Activated CD8-positive, alpha-beta memory T cell treated with anti-CD3 and anti-CD28 coated beads for 36 hours (primary cell): Measurements from ENCODE around the gene MCAT. TPM values are rescaled to one million over a fixed set of nuclear protein-coding genes. Genes with fewer than 3 reads are reported as not detected.
"Not testable (repeated sequence)": the region's sequence is repeated elsewhere in the genome, so short reads cannot be mapped to it uniquely, and the experiment has no call there.

ENCODE experiments used
- CTCF ChIA-PET: fragments of 350-600 bp; sonication (Branson Sonifier 250); formaldehyde crosslinking; loops from one replicate; lab custom pipeline; 2021; ENCODE audit warnings: antibody characterized with exemption; lab: Charles Lee
- POLR2A ChIA-PET: fragments of 350-600 bp; sonication (Branson Sonifier 250); formaldehyde crosslinking; loops from one replicate; lab custom pipeline; 2021; ENCODE audit warnings: antibody characterized with exemption; lab: Charles Lee
- total RNA-seq, 2 experiments: library from RNA; stranded (reverse); gene quantifications; one replicate each; pipeline ENCODE4 v1.2.3, GENCODE V29; 2021

The MCAT gene
- total RNA-seq, 2 experiments from 2014 or later = 27.6 to 31.0 TPM

DNA sequence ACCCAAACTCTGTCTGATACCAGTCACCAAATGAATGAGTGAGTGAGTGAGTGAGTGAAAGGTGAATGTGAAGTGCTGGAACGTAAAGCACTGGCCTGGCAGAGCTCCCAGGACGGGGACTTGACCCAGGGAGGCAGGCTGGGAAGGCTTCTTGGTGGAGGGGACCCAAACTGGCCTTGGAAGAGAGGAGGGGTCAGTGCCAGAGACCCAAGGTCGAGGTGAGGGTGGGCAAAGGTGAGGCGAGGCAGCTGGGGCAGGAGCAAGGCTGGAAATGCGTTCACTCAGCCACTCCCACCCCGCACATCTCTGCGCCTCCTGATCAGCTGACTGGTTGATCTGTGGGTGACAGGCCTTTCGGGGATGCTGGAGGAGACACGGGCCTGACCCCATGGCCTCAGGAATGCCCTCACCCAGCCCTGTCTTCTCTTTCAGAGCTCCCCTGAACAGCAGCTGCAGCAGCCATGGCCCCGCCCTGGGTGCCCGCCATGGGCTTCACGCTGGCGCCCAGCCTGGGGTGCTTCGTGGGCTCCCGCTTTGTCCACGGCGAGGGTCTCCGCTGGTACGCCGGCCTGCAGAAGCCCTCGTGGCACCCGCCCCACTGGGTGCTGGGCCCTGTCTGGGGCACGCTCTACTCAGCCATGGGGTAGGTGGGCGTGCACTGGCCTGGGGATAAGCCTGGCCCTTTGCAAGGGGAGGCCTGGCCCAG, 15.7 kb upstream of the MCAT start:
- POLR2A ChIA-PET = no interaction called here
- CTCF ChIA-PET = no interaction called here

DNA sequence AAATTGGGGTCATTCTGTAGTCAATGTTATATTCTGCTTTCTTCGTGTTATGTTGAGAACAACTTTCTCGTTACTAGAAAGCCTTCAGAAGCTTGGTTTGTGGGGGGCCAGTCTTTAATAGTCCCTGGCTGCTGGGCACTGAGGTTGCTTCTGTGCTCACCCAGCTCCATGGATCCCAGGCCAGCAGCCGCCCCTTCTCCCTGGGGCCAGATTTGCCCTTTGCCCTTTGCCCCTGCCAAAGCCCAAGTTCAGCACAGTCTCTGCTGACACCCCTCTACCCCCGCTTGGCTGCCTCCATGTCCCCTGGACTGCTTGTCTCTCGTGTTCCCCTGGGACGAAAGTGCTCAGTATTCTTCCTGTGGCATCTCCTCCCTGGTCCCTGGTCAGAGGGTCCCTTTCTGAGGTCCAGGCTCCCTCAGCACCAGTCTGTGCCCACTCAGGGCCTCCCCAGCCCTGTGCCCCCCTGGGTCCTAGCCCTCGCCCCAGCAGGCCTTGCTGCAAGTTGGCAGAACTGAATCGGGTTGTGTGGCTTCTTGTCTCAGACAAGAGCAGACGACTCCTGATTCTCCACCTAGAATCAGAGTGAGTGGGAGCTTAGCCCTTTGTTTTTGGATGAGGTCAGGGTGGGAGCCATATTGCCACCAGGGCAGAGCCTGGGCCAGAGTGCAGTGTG, 14.8 kb upstream of the MCAT start:
- POLR2A ChIA-PET = no interaction called here

DNA sequence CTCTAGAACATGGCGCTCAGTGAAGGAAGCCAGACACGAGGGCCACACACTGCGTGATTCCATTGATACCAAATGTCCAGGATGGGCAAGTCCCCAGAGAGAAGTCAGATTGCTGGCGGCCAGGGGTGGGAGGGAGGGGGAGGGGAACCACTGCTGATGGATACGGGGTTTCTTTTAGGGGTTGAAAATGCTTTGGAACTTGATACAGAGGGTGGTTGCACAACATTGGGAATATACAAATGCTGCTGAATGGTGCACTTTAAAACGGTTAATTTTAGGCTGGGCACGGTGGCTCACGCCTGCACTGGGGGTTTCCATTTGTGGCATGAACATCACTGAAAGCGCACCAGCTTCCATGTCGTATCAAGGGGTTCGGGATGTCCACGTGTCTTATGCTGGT, 13.2 kb upstream of the MCAT start:
- ChIA-PET CTCF (no interaction called here), POLR2A (no interaction called here)

More for the DNA sequence above, 14.8 kb upstream of the MCAT start:
- CTCF ChIA-PET = no interaction called here

DNA sequence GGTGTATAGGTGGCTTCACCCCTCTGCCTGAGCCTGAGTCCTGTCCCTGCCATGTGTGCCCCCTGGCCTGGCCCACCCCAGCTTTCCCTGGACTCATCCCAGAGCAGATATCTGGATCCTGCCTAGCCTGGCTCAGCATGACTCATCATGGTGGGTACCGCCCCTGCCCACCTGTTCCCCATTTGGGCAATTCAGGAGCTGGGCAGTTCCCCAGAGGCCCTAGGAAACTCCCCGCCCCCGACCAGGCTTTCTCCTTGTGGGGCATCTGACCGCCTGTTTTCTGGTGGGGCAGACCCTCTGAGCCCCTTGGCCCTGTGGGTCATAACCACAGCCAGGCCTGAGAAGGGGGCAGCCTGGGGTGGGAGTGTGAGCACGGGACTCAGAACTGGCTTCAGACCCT, 12.6 kb upstream of the MCAT start:
- ChIA-PET POLR2A (no interaction called here), CTCF (no interaction called here)

DNA sequence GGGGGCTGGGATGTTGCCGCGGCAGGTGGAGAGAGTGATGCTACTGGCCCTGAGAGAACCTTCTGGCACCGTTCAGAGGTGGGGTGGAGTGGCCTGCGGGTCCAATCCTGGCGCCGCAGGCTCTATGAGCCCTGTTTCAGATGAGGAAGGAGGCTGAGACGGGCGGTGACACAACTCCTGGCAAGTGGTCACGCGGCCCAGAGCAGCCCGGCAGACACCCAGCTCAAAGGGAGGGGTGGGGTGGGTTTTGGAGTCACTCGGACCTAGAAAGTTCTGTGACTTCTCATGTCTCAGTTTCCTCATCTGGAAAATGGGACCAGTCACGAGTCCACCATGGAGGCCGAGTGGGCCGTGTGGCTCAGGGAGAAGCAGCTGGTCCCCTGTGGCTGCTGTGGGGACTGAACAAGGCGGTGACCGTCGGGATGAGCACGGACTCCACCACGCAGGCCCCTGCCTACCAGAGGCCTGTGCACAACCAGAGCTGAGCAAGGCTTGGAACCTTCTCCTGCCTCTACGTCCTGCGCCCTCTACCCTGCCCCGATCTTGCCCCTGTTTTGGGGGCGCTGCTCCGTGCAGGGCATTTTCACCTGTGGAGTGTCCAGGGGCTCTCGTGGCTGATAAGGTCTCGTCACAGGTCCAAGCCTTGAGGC, 11.8 kb upstream of the MCAT start:
- ChIA-PET CTCF (interaction anchor here (0.5 kb wide), 1 partner anchor 345 kb away, joined by 3 read pairs; no protein-coding TSS in a partner anchor), POLR2A (no interaction called here)

DNA sequence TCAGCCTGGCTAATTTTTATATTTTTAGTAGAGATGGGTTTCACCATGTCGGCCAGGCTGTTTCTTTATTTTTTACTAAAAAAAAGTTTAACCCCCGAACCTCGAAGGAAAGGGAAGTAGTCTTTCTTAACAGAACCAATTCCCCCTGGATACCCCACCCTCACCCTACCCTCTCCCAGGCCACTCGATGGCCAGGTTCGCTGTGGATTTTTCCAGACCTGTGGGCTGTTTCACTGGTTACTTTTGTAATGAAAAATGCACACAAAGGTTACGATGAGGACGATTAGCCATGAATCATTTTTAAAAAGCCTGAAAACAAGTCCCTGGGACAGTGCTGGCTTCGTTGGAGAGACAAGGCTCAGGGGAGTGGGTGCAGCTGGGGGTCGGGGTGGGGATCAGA, 10.7 kb upstream of the MCAT start:
- ChIA-PET POLR2A (interaction anchor here (0.6 kb wide), 1 partner anchor 1551 kb away, joined by 3 read pairs; no protein-coding TSS in a partner anchor), CTCF (no interaction called here)

DNA sequence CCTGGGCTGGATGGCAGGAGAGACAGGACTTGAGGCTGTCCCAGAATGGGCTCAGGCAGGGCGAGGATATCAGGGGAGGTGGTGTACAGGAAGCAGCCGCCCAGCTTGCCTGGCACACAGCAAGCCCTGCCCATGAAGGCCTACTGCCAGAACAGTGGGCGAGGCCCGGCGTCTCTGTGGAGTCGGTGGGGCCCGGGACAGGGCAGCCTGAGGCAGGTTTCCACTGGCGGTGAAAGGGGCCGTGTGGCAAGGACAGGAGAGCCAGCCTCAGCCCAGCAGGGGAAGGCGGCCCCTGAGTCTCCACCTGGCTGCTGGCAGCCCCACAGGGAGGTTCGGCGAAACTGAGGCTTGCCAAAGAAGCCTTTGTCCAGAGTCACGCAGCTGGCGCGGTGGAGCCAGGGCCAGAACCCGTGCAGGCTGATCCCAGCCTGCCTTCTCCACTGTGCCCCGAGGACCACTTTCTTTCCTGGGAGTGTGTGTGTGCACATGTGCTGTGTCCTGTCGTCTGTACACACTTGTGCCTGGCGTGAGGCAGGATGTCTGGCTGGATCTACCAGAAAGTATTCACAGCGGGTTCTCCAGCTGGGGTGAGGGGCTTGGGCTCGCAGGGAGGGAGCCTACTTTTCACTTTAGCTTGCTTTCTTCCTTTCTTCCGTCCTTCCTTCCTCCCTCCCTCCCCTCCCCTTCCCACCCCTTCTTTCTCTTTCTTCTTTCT, 9.3 kb upstream of the MCAT start:
- ChIA-PET POLR2A (interaction anchor here (0.6 kb wide), 1 partner anchor 13 kb away, joined by 11 read pairs; no protein-coding TSS in a partner anchor), CTCF (interaction anchor here (0.6 to 1.3 kb wide), 2 partner anchors 24 to 45 kb away, joined by 3 to 5 read pairs; no protein-coding TSS in a partner anchor)

DNA sequence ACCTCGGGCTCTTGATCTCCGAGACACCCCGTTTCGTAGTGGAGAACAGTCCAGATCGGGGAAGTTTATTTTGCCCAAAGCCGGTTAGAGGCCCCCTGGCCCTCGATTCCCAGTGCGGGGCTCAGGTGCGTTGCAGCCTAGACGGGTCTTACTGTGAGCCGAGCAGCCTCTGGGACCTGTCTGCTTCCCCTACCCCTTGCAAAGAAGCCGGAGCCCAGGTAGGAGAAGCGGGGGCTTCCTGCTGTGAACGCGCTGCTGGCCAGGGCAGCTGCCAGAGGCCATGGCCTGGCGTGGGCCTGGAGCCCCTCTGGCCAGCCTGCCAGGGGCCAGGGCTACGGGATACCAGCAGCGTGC, 8.8 kb upstream of the MCAT start:
- ChIA-PET CTCF (interaction anchor here (0.6 to 1.3 kb wide), 2 partner anchors 24 to 44 kb away, joined by 3 to 5 read pairs; no protein-coding TSS in a partner anchor), POLR2A (interaction anchor here (0.6 kb wide), 1 partner anchor 13 kb away, joined by 11 read pairs; no protein-coding TSS in a partner anchor)

DNA sequence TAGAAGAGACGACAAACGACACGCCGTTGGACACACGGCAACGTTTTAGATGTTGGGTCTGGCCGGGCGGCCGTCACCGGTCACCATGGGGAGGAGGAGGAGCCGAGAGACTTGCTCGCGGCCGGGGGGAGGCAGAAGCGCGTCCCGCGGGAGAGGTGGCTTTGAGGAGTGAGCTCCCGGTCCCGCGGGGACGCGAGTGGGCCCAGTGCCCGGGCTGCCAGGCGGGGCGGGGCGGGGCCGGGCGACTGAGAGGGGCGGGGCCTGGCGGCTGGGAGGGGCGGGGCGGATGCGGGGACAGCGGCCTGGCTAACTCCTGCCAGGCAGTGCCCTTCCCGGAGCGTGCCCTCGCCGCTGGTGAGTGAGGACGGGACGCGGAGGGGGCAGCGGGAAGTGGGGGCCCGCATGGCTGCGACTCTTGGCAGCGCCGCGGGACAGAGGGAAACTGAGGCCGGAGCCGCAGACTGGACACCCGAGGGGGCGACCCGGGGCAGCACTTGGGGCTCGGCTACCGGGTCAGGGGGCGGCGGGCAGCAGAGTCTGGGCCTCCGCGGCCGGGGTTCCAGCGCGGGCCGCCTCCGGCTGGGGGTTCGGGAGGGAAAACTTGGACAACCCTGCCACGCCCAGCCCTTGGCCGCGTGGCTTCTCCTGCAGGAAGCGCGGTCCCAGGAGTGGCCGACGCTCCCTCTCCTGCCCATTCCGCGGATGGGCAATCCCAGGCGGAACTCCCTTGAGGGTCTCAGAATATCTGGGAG, 8.2 kb upstream of the MCAT start, which contains the start of gene TSPO:
TSS of gene TSPO (plus strand) at position 309 of the 752 bp plus-strand sequence. CDS start 7,680 bp downstream, outside the sequence.
- POLR2A ChIA-PET = interaction anchor here (0.6 to 1.3 kb wide), 3 partner anchors 9 to 36 kb away, joined by 5 to 11 read pairs (median 6); no protein-coding TSS in a partner anchor
- CTCF ChIA-PET = interaction anchor here (0.6 kb wide), 1 partner anchor 25 kb away, joined by 5 read pairs; no protein-coding TSS in a partner anchor

DNA sequence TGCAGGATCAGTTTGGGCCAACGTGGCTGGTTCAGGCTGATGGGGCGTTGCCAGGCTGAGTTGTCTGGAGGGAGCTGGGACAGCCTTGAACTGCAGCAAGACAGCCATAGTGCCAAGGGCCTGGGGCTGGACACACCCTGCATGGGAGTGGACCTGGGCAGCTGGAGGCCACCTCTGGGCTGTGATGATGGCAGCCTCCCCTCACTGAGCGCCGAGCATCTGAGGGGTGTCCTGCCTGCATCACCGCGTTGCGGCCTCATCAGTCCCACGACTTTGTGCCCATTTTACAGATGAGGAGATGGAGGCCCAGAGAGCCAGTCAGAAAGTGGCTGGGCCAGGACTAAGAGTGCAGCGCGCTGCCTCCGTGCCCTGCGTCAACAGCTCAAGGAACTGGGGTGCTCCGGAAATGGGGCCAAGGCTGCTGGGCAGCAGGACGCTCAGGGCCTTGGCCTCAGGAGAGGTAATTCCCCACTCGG, 7.6 kb upstream of the MCAT start:
- CTCF ChIA-PET = no interaction called here
- POLR2A ChIA-PET = interaction anchor here (1.0 to 1.3 kb wide), 2 partner anchors 8 to 37 kb away, joined by 5 to 6 read pairs; no protein-coding TSS in a partner anchor

DNA sequence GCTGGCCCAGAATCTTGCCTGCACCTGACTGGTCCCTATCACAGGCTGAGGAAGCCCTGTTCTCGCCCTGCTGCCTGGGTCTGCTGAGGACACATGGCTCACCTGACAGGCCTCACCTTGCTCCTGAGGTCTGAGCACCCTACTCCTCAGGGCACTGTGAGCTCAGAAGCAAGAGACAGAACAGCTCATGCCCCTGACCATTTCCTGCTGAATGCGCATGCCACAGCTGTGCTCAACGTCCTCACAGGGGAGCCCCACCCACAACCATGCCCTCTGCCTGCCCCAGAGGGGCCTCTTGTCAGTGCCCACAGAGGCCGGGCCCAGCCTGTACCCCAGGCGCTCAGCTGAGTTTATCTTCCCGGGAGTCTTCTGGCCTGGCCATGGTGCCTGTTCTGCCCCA, 5.4 kb upstream of the MCAT start:
- ChIA-PET POLR2A (no interaction called here), CTCF (no interaction called here)

DNA sequence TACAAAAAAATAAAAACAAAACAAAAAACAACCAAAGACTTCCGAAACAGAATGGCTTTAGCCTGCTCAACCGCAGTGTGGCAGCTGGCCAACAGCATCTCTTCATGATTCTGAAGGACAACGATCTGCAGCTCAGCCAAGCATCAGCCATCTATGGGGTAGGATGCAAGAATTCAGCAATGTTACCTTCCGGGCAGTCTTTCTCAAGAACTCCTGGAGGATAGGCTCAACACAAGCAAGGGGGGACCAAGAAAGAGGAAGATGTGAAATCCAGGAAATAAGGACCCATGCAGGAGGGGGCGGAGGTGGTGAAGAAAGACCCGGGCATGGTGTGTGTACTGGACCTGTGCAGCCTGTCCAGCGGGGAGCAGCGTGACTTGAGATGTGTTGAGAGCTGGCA, 4.6 kb upstream of the MCAT start:
- POLR2A ChIA-PET = interaction anchor here (0.7 kb wide), 1 partner anchor 81 kb away, joined by 6 read pairs; no protein-coding TSS in a partner anchor
- CTCF ChIA-PET = no interaction called here

DNA sequence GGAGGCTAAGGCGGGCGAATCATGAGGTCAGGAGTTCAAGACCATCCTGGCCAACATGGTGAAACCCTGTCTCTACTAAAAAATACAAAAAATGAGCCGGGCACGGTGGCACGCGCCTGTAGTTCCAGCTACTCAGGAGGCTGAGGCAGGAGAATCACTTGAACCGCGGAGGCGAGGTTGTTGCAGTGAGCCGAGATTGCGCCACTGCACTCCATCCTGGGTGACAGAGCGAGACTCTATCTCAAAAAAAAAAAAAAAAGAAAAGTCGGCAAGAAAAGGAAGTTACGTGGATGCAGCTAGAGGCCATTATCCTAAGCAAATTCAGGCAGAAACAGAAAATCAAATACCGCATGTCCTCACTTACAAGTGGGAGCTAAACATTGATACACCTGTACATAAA, 3.1 kb upstream of the MCAT start:
- CTCF ChIA-PET = interaction anchor here (0.7 to 1.4 kb wide), 2 partner anchors 10 to 505 kb away, joined by 3 to 4 read pairs; no protein-coding TSS in a partner anchor
- POLR2A ChIA-PET = not testable (repeated sequence)

DNA sequence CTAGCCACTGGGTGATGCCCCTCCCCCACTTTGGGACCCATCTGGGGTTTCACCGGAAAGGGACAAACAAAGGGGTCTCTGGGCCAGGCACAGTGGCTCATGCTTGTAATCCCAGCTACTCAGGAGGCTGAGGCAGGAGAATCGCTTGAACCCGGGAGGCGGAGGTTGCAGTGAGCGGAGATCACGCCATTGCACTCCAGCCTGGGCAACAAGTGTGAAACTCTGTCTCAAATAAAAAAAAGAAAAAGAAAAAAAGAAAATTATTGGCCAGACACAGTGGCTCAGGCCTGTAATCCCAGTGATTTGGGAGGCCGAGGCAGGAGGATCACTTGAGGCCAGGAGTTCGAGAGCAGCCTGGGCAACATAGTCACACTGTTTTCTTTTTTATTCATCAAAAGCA, 2.2 kb upstream of the MCAT start:
- CTCF ChIA-PET = interaction anchor here (0.6 to 1.4 kb wide), 2 partner anchors 9 to 90 kb away, joined by 3 to 4 read pairs; no protein-coding TSS in a partner anchor
- POLR2A ChIA-PET = interaction anchor here (0.6 kb wide), 1 partner anchor 23 kb away, joined by 3 read pairs; no protein-coding TSS in a partner anchor

DNA sequence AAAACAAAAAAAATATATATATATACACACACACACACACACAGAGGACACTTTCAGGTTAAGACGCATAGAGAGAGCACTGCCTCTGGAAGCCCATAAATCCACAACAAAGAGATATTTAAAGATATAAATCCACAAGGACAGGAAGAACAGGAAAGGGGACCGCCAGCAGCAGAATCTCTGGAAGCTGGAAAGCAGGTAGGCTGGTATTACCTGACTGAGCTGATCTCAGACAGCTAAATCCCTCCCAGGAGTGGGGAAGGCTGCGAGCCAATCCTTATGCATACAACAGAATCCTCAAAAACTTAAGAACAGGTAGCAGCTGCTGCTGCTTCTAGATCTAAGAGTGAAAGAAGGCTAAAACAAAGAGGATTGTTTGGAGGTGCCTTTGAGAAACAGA, 1.8 kb upstream of the MCAT start:
- ChIA-PET POLR2A (no interaction called here), CTCF (no interaction called here)

DNA sequence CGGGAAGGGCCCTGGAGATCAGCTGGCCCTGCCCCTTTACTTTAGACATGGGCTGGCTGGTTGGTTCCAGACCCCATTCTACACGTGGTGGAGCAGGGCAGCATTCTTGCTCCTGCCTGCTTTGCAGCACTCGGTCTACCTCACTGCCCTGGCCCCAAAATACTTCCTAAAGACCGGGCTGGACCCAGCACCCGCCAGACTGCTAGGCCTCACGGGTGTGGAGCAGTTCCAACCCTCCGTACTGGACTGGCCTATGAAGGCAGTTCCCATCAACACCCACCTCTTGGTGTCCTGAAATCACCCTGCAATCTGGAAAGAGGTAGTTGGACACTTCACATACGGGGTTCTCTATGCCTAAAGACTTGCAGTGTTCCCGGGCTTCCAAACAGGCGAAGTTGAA, 6.4 kb downstream of the MCAT start:
- ChIA-PET CTCF (interaction anchor here (0.5 to 1.2 kb wide), 4 partner anchors 9 to 917 kb away, joined by 3 to 5 read pairs (median 4); no protein-coding TSS in a partner anchor), POLR2A (no interaction called here)

DNA sequence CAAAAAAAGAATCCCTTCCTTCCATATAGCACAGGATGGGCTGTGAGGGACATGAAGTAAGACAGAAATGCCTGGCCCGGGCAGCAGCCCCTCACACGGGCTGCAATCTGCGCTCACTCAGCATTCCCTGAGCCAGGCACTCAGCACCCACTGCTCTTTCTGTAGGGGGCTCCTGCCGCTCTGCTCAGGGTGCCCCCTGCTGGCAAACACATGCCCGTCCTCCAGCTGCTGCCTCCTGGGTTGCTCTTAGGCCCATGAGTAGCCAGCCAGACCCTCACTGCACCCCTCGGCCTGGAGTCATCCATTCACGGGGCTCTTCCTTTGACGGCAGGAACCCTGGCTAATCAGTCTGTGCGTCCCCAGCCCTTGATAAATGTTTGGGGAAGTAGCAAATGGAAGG, 6.9 kb downstream of the MCAT start:
- CTCF ChIA-PET = interaction anchor here (0.5 to 1.2 kb wide), 3 partner anchors 10 to 401 kb away, joined by 3 to 4 read pairs (median 3); no protein-coding TSS in a partner anchor
- POLR2A ChIA-PET = no interaction called here

DNA sequence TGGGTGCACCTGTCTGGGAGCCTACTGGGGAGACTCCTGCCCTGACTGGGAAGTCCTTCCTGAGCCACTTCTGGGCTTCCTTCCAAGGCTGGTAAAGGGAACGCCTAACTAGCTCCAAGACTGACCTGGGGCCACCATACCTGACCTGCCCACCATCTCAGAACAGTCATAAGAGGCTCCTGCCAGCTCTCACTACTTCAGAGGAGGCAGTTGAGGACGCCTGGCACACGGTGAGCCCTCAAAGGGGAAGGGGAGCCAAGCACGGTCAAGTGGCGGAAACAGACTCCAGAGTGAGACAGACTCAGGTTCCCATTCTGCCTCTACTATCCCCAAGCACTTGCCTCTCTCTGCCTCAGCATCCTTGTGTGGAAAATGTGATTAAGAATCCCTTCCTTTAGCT, 7.6 kb downstream of the MCAT start:
- ChIA-PET POLR2A (no interaction called here), CTCF (interaction anchor here (0.5 kb wide), 1 partner anchor 119 kb away, joined by 3 read pairs; no protein-coding TSS in a partner anchor)
